HG02623 (cell line): Measurements from ENCODE around the gene MYLK4.

Experiments used
- ATAC-seq: cut with Tn5 transposase; IDR thresholded peaks from one replicate; pipeline ENCODE4 v1.9.1; 2021; ENCODE audit warnings: moderate library complexity; ENCODE audit not compliant: unreplicated experiment

The MYLK4 gene

GRCh38 chr6:2750832-2751231 lies at the start of gene MYLK4:
Gene MYLK4 (minus strand): TSS chr6:2750922. CDS start chr6:2749294, 1,628 bp downstream.
- no peak for ATAC-seq

DNA sequence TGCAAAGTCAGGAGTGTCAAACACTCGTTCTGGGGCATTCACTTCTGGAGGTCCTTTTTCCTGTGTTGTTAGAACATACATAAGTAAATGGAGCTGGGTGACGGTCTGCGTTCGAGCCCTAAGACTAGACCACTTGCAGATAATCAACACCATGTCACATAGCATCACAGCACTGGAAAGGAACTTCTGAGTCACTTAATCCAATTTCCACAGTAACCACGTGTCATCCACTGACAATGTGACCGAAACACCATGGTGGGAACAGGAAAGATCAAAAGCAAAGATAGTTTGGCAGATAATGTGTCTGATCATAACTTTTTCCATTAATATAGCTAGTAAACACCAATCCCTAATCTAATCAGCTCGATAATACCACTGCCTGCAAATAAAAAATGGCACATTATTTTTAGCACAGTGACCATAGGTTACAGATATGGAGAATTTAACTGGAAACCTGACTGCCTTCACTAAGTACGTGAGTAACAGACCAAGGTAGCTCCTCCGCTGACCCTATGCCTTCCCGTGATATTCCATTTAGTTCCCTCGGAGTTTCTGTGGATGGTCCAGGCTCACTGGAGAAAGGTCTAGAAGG lies 49.3 kb upstream of the MYLK4 start:
- ATAC-seq, result no peak

DNA sequence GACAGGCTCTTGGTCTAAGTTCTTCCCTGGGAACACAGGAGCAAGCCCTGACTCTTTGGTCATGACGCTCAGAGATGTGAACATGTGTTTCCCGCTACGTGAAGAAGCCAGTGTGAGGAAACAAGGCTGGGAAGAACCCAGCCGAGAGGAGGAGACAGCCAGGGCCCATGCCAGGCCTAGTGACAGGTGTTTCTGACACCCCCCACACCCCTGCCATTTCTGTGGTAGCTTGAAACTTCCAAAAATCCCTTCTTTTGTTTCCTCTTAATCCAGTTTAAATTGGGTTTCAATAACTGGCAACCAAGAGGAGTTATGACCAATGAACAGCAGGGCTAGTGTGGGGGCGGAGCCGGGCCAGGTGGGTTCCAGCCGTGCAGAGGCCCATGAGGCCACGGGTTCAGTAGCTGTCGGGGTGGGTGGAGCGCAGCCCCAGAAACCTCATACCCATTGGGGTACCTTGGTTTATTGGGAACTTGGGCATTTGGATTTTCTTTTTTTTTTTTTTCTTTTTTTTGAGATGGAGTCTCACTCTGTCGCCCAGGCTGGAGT lies 47.9 kb upstream of the MYLK4 start:
- no peak for ATAC-seq

DNA sequence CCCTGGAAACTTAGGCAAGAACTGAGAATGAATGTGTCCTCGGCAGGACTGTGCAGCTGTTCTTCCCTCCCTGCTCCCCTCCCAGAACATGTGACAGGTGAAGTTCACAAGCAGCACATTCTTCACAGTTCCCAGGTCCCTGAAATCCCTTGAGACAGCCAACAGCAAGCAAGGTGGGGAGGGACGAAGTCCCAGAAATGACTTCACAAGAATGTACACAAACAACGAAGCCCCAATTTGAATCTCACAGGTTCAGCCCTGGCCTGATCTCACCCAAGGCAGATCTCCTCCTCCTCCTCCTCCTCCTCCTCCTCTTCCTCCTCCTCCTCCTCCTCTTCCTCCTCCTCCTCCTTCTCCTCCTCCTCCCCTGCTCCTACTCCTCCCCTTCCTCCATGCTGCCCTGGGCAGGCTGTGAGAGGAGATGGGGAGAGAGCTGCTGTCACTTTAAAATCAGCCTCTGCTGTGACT lies 46.9 kb upstream of the MYLK4 start:
- ATAC-seq, result no peak

DNA sequence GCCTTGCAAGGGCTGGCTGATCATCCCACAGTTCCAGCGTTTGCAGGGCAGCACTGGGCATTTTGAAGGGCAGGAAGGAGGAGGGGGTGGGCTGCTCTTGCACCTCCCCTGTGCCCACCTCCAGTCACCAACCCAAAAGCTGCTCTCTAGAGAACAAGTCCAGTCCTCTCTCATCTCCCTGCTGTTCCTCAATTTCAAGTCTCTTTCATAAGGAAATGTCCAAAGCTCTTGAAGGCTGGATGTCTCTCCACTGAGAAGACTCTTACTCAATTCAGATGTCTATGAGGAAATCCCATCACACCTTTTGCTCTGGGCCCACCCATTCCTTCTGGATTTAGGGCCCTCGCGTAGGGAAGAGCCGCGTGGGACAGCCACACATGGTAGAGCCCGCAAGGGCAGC lies 46.1 kb upstream of the MYLK4 start:
- ATAC-seq, result no peak

GRCh38 chr6:2795956-2796355 lies 45.2 kb upstream of the MYLK4 start:
- no peak for ATAC-seq

GRCh38 chr6:2795162-2795561 lies 44.4 kb upstream of the MYLK4 start:
- ATAC-seq, result no peak

DNA sequence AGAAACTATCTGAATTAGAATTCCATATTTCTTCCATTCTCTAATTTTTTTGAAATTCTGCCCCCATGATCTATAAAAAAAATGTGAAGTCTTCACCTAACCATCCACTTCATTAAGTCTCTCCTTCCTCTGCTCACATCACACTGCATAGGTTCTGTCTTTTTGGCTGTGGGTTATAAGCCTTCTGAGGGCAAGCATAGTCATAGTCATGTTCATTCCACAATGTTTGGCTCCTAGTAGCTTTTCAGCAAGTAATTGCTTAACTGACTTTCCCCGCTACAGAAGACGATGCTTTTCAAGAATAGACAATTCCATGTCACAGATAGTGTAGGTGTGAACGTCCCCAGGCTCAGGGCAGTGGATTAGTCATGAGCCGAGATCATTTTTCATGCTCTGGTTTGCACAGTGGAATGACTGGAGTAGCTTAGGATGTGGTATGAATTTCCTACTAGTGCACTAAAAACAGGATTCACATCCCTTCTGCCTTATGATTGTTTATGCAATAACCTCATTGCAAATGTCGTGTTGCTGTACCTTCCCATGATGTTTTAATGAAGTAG lies 43.5 kb upstream of the MYLK4 start:
- ATAC-seq, result no peak

DNA sequence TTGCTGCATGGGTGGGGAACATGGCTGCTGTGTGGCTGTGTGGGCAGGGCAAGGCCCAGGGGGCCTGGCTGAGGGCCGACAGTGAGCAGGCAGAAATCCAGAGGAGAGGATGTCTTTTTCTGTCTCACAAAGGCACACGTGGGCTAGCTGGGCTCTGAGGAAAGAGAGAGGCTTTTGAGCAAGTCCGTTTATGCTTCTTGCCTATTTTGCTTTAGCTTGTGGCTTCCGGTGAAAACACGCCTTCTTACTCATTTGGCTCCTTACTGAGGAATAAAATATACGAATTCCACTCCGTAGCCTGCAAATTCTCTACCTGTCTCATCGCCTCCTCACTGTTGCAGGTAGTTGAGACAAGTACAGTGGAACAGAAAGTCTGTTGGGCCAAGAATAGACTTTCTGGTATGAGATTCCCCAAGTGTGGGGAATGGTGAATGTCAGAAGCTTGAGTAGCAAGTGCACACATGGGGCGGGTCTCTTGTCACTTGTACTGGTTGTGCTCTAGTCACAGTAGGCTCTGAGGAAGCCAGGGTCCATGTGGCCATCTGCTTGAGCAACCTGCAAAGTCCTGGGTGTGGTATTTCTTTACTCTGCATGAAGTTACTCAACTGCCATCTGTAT lies 42.9 kb upstream of the MYLK4 start:
- ATAC-seq, result no peak

GRCh38 chr6:2792330-2793110 lies 41.8 kb upstream of the MYLK4 start:
- ATAC-seq, result no peak

DNA sequence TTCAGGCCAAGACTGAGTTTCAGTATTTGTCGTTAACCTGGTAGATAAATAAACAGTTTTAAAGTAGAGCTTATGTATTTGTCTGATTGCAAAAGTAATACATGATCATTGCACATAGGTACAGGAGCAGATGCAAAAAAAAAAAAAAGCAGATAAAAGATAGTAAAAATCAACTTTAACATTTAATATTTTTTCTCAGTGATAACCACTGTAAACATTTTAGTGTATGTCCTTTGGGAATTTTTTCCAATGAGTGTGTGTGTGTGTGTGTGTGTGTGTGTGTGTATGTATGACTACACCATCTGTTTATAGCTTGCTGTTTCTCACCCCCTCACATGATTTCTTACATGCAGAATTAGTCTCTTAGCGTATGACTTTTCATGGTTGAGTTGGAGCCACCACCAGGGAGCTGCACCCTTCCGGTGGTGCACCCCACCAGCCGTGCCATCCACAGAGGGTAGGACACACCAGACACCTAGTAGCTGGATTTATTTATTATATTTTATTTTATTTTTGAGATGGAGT lies 40.8 kb upstream of the MYLK4 start:
- no peak for ATAC-seq

- ATAC-seq, result peak; percentile 73
Observed at GRCh38 chr6:2790588-2791449, 40.1 kb upstream of the MYLK4 start.

DNA sequence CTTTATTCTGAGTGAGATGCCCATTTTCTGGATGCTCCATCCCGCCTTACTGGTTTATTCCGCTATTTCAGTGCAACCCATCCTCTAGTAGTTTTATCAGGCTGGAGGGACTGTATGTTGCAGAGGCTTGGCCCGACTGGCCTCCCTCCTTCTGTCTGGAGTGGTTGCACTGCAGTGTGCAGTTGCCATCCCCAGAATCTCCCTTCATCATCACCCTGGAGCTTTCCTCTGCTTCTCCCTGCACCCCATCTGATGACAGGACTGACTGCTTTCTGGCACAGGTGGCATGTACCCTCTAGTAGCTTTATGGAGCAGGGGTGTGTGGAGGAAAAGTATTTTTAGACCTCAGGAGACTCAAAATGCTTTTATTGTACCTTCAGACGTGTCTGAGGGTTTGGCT lies 35.5 kb upstream of the MYLK4 start:
- no peak for ATAC-seq

DNA sequence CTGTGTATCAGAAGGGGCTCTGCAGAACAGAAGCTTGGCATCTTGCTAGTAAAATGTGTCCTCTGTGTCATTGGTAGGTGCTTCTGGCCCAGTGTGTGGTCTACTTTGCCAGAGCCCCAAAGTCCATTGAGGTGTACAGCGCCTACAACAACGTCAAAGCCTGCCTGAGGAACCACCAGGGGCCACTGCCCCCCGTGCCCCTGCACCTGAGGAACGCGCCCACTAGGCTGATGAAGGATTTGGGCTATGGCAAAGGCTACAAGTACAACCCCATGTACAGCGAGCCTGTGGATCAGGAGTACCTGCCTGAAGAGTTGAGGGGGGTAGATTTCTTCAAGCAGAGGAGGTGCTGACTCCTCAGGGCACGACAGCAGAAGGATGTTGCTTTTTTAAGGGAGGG lies 34.2 kb upstream of the MYLK4 start:
- ATAC-seq, result no peak

GRCh38 chr6:2784061-2784460 lies 33.3 kb upstream of the MYLK4 start:
- no peak for ATAC-seq

GRCh38 chr6:2783188-2783963 lies 32.7 kb upstream of the MYLK4 start:
- no peak for ATAC-seq

DNA sequence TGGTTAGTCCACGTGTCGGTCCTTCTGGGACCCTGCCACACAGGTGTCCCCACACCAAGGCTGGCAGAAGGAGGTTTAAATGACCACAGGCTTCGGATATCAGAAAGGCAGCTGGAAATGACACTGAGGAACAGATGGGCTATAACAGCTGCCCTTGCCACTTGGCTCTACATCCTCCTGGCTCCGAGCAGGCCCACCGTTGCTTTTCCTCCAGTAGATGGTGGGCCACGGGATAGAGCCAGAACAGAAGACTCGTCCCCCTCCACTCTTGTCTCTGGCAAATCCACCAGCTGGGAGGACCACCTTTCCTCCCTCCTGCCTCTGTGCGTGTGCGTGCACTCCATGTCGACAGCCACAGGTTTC lies 32.1 kb upstream of the MYLK4 start:
- ATAC-seq, result no peak

GRCh38 chr6:2782356-2782708 lies 31.6 kb upstream of the MYLK4 start:
- no peak for ATAC-seq

DNA sequence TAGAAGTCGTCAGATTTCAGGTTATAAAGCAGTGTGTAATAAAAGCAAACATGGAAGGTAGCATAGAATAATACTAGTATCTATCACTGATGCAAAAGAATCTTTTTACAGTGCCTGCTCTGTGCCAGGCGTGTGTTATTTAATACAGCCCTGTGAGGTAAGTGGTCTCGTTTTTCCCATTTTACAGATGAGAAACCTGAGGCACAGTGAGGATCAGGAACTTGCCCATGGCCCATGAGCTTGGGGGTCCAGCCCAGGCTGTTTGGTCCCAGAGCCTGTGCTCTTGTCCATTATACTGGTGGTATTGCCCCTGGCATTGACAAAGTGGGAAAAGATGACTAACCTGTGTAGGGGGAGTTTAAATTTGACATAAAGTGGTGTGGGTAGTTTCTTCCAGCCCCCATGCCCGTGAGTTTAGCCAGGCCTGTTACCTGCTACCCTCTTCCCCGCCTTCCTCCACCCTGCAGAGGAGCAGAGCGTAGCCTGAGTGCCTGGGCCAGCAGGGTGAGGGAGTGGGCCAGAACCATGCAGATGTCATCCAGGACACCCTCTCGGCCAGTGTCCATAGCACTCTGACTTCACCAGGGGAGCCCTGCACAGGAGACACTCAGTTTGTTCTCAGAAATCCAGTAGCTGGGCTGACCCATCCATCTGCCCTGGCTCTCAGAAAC lies 31.1 kb upstream of the MYLK4 start:
- ATAC-seq, result no peak
